GM19372 (cell line): Measurements from ENCODE around the gene RPH3AL.

Source experiments
- ATAC-seq: cut with Tn5 transposase; IDR thresholded peaks from one replicate; pipeline ENCODE4 v1.9.1; 2021; ENCODE audit warnings: mild to moderate bottlenecking, low read depth, moderate library complexity; ENCODE audit not compliant: unreplicated experiment

RPH3AL gene

GRCh38 chr17:337866-338265 lies 14.7 kb downstream of the RPH3AL start:
- ATAC-seq, result no peak

- ATAC-seq, result no peak
Observed at GRCh38 chr17:337453-337852, 15.2 kb downstream of the RPH3AL start.

DNA sequence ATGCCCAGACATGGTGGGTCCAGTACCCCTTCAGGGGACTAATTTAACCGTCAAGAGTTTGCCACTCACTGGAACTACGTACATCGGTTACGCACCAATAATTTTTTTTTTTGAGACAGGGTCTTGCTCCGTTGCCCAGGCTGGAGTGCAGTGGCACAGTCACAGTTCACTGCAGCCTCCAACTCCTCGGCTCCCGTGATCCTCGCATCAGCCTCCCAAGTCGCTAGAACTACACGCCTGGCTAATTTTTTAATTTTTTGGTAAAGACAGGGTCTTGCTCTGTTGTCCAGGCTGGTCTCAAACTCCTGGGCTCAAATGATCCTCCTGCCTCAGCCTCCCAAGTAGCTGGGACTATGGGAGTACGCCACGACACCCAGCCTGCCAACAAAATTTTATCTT lies 15.6 kb downstream of the RPH3AL start:
- no peak for ATAC-seq

DNA sequence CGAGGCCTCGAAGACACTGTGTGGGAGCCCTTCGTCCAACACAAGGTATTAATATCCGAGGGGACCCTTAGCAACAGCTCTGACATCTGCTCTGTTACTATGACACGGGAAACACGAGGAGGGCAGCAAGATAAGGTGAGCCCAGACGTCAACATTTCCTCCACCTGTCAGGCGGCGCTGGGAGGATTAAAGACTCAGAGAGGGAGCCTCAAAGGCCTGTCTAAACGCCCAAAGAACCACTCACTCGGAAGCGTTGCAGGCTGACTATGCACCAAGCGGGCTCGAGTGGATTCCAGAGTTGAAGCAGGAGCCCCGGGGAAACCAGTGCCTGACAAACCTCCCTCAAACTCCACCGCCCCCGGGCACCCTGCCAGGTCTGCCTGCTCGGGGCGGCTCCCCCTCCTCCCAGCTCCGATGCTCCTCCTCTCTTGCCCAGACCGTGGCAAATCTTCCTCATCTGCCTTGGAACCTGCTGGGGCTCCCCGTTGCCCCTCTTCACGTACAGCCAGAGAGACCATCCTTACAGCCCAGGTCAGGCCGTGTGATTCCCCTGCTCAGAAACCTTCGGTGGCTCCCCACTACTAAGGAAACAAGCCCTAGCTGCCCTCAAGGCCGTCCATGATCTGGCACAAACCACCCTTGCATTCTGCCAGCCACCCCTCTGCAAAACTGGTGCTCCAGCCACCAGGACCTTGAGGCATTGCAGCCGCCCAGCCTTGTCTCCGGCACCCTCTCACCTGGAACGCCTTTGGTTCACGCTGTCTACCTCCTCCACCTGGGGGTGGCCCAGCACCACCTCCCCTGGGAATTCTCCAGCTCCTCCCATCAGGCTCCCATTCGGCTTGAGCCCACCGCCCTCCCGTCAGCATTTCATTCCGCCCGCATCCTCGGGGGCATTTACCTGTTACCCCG lies 16.2 kb downstream of the RPH3AL start:
- ATAC-seq, result no peak

- no peak for ATAC-seq
Observed at GRCh38 chr17:335691-336090, 16.9 kb downstream of the RPH3AL start.

GRCh38 chr17:334974-335481 lies 17.6 kb downstream of the RPH3AL start:
- no peak for ATAC-seq

DNA sequence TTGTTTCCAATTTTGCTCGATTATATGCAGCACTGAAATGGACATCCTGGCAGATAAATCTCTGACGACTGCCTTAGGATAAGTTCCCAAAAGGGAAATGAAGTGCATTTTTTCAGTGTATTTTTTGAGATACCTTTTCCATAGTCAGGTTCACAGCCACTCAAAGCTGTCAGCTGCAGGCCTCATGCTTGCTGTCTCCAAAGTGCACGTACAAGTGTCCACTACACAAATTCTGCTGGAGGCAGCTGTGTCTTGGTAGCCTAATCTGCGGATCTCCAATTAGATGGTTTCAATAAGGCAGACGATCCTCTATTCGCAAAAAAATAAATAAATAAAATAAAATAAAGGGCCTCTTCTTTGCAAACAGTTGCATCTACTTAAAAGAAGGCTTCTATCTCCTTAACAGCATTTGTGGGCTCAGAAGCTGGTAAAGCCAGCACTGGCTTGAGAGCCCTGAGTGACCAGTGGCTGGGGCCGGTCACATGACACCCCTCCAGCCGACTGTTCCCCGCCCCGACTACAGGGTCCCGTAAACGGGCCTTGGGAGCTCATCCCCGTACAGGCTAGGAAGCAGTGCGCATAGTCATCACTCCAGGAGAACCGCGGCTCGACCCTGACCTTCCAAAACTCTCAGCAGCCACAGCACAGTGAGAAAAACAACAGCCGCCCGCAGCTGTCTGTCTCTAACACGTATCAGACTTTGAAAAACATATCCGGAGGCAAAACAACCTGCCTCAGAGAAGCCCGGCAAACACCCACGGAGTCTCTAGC lies 18.8 kb downstream of the RPH3AL start:
- no peak for ATAC-seq

DNA sequence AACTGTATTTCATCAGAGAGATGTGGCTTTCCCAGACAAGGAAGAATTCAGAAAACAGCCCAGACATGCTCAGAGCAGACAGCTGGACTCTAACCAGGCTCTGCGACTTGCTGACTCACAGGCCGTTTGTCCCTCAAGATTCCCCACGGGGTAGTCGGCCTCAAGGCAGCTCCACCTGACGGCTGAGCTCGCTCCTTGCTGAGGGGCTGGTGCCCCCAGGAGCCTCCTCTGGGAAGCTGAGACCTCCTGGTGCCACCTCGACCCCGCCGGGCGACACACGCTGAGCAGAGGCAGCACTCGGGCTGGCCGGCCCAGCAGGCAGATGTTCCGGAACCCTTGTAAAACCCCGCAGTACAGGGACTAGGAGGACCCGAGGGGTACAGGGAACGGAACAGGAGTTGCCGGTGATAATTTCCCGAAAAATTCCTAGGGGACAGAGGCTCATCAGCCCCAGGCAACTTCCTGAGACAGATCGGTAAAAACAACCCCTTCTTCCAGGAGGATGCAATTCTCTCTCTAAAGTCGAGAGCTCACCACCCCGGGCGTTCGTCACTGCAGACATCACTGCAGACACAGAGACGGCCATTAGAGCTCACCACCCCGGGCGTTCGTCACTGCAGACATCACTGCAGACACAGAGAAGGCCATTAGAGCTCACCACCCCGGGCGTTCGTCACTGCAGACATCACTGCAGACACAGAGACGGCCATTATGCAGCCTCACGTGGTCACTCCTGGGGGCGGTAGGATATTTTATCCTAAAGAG lies 19.9 kb downstream of the RPH3AL start:
- no peak for ATAC-seq

DNA sequence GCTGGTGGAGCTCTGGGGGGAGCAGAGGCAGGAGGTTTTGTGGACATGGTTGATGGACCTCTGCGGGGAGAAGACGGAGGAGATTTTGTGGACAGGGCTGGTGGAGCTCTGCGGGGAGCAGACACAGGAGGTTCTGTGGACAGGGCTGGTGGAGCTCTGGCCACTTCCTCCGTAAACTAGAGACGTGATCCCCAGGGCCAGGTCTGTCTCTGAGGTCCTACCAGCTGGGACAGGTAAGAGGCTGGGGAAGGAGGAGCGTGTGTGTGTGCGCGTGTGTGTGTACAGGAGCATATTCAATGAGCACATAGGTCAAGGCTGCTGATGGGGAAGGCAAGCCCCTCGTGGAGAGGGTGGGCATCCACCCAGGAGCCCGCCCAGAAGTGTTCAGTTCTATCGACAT lies 20.6 kb downstream of the RPH3AL start:
- no peak for ATAC-seq

GRCh38 chr17:330993-331701 lies 21.5 kb downstream of the RPH3AL start:
- no peak for ATAC-seq

DNA sequence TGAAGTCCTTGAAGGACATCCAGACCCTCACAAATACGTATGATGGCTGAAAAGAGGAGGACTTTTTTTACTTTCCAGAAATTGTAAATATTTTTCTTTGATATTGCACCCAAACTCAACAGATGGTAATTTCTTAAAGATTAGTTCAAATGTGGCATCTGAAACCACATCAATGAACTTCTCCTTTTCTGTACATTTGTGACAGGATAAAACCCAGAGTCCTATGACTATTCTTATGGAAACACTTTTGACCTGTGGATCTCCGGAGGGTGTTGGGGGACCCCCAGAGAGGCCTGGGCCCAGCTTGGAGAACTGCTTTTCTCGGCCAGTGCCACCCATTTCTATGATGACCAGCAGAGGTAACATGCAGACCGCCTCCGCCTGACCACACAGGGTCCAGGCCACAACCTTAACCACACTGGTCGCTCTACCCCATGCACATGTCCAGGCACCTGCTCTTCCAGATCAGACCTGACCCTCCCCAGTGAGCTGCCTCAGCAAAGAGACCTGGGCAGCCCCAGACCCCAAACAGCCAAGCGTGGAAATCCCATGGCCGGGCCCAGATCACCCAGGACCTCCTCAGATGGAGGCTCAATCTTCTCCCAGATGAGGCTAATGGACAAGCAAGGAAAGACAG lies 22.7 kb downstream of the RPH3AL start:
- no peak for ATAC-seq

- no peak for ATAC-seq
Observed at GRCh38 chr17:327971-328370, 24.6 kb downstream of the RPH3AL start.

GRCh38 chr17:327296-327695 lies 25.3 kb downstream of the RPH3AL start:
- ATAC-seq, result no peak

DNA sequence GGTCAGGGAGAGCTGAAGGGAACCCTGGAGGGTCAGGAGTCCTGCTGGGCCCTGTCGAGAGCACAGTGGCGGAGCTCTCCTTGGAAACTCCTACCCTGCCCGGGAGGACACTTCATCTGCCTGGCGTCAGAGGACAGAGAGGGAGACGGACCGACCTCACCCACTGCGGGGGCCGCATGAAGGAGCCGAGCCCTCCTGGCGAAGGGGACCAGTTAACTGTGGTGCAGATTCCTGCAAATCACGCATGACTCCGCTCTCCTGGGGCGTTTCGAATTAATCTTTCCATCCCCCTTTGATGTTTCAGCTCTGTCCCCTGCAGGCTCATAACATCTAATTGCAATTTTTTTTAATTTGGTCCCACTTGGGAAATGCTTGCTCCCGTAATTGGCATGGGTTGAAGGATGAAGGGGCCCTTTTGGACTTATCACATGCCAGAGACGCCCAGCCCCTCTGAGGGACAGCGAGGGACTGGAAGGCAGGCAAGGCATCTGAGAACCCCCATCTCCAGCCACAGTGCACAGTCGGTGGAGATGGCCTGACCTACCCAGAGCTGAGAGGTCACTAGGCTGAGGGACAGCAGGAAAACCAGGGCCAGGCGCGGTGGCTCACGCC lies 26.5 kb downstream of the RPH3AL start:
- ATAC-seq, result no peak

- no peak for ATAC-seq
Observed at GRCh38 chr17:325270-326009, 27.2 kb downstream of the RPH3AL start.

DNA sequence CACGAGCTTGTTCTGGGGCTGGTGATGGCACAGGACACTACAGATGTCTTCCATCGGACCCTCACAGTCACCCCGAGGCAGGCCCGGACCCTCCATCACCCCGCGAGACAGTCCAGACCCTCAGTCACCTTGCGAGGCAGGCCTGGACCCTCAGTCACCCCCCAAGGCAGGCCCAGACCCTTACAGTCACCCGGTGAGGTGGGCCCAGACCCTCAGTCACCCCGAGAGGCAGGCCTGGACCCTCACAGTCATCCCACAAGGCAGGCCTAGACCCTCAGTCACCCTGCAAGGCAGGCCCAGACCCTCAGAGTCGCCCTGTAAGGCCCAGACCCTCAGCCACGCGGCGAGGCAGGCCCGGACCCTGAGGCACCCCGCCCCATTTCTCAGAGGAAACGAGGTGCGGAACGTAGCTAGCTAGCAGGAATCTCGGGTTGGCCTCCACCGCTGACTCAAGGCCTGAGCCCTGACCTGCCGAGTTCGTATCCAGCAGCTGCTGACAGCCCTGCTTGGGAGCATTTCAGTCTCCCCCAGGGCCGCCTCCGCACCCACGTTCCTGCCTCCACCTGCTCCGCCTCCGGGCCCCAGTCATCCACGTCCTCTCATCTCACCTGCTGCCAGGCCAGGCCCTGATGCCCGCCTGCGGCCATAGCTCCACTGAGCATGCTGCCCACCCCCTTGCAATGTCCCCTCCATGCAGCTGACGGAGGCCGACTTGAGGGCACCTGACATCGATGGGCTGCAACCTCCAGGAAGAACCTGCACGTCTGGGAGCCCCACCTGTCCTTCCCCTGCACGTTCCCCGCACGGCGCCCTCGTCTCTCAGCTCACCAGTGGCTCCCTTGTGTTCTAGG lies 28.7 kb downstream of the RPH3AL start:
- no peak for ATAC-seq

- no peak for ATAC-seq
Observed at GRCh38 chr17:323181-323580, 29.4 kb downstream of the RPH3AL start.
